NCI-H510A (cell line): ENCODE measurements around the gene TMEM44.
"Not testable (repeated sequence)": the region's sequence is repeated elsewhere in the genome, so short reads cannot be mapped to it uniquely, and the experiment has no call there.

Source experiments
- DNase-seq: peaks from one replicate; lab custom pipeline; 2025; lab: John Stamatoyannopoulos, UW

TMEM44 gene

DNA sequence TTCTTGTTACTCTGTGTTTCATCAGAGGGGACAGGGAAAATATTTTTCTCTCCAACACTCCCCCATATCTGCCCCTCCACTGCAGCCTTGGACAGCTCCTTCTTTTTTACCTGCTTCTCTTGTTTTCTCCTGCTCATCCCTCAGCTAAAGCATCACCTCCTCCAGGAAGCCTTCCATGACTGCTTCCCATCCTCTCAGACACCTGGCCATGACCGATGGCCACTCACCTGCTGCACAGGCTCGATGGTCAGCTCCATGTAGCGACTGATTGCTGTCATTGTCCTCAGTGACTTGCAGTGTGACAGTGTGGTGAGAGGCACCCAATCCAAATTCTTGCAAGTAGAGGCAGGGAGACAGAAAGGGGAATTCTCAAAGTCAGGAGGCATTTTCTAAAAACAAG, 22.5 kb downstream of the TMEM44 start:
- DNase-seq = no peak

DNA sequence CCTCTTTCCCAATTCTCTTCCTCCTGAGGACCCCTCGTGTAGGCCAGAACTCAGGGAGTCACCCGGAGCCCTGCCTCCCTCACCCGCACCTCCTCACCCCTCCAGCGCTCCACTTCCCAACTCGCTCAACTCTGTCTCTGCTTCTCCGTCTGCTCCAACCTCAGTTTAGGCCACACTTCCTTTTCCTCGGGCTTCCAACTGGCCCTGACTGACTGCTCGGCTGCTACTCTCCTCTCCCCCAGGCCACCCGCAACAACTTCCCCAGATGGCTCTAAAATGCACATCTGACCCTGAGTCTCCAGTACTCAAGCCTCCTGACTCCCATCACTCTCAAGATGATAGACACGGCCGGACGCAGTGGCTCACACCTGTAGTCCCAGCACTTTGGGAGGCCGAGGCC, 23.6 kb downstream of the TMEM44 start:
- no peak for DNase-seq

- no peak for DNase-seq
Measured at GRCh38 chr3:194608981-194609380, 24.2 kb downstream of the TMEM44 start.

- peak; percentile 54 for DNase-seq
Measured at GRCh38 chr3:194607592-194608389, 25.4 kb downstream of the TMEM44 start.

- DNase-seq = no peak
Measured at GRCh38 chr3:194606941-194607340, 26.3 kb downstream of the TMEM44 start.

DNA sequence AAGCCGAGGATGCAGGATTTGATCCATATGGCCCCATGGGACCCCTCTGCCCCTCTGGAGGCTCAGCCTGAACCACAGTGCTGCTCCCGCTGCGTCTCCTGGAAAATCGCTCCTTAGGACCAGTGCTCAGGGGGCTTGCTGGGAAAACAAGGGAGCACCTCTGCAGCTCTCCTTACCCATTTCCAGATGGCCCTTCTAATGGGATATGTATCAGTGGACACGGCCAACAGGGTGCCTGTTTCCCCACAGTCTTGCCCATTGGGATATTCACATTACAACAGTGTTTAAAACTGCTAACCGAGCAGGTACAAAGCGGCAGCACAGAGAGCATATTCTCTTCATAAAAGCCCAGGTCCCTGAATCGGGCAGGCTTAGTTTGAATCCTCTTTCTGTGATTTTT, 27.1 kb downstream of the TMEM44 start:
- DNase-seq = no peak

DNA sequence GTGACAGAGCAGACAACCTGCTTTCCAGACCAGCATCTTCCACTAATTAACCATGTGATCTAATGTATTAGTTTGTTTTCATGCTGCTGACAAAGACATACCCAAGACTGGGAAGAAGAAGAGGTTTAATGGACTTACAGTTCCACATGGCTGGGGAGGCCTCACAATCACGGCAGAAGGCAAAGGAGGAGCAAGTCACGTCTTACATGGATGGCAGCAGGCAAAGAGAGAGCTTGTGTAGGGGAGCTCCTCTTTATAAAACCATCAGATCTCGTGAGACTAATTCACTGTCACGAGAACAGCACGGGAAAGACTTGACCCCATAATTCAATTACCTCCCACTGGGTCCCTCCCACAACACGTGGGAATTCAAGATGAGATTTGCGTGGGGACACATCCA, 27.9 kb downstream of the TMEM44 start:
- DNase-seq = not testable (repeated sequence)

DNA sequence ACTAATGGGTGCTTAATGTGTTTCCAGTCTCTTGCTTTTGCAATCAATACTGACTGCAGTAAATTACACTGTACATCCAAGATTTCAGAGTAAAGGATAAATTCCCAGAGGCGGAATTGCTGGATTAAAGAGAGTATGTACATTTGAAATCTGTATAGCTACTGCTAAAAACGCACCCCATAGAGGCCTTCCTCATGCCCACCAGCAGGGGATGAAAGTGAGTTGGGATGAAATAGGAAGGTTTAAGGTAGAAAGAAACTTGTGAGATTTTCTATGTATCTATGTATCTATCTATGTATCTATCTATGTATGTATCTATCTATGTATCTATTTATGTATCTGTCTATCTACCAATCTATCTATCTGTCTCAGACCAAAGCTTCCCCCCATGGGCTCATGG, 28.4 kb downstream of the TMEM44 start:
- DNase-seq = no peak

DNA sequence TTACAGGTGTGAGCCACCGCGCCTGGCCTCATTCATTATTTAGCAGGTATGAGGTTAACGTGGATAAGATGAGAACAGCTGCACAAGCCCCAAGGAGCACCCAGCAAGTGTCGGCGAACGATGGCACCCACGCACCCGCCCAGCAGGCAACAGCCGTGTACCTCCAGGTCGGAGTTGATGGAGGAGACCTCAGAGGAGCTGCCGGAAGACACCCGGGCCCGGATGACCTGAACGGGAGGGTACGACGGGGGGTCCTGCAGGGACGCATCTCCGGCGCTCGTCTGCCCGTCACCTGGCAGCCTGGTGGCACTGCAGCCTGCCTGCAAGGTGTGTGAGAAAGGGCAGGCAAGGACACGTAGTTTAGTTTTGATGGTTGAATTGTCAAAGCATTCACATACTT, 29.1 kb downstream of the TMEM44 start:
- DNase-seq = no peak

GRCh38 chr3:194602669-194603171, 30.5 kb downstream of the TMEM44 start:
- DNase-seq = no peak

DNA sequence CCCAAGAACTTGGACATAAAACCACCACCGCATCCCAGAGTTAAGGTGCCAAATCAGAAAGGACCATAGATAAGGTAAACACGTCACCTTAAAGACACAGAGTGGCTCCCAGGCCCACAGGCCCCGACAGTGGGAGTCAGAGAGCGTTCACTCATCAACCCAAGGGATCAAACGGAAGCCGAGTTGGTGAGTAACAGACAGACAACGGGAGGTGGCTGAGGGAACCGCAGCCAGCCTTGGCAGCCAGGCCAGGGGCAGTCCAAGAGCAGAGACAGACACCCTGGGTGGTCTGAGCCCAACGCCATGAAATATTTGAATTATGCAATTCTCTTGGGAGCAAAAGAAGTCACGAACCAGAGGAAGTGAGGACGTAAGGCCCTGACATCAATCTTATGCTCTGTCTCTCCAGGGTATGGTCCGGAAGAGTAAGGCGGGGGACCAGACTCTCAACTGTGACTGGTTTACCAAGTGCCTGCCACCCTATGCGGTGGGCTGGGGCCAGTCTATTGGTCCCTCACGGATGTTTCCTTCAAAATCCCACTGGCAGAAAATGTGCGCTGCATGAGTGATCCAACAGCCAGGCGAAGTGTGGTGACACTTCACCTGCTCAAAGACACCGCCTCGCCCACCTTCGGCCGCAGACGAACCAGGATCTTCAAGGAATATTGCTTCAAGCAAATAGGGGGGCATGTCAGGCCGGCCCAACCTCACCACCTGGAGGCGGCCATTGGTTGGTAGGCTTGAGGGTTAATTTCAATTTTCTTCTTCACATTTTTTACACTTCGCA, 34.3 kb downstream of the TMEM44 start:
- no peak for DNase-seq

DNA sequence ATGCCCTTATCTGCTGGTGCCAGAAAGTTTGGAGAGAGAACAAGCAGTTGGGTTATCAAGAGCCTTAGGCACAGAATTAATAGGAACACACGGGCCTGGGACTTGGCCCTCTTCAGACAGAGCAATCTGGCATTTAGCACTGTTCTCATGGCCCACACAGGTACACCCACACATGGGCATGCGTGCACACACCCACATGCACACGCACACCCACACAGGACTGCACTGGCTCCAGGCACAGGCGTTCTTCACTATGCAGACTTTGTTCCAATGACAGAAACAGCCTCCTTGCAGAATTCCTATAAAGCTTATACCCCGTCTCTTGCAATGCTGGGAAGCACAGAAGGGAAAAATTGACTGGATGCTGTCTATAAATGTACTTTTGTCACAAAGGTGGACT, 36.3 kb downstream of the TMEM44 start:
- no peak for DNase-seq

GRCh38 chr3:194592798-194593752, 40.1 kb downstream of the TMEM44 start:
- no peak for DNase-seq

GRCh38 chr3:194588741-194589140, 44.5 kb downstream of the TMEM44 start:
- no peak for DNase-seq

DNA sequence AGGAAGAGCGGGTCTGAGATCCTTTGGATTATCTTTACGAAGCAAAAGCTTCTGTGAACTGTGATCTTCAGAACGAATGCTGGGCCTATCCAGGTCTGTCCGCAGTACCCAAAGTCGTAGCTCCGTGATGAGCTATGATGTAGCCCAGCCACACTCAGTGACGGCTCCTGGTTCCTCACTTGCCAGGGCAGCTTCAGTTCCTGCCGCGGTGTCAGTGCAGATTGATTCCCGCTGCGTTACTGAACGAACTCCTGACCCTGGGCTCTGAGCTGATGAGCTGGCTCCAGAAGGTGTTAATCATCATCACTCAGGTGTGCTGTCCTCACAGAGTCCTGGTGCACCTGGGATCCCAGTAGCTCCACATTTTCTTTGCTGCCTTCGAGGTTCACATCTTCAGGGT, 45.0 kb downstream of the TMEM44 start:
- DNase-seq = no peak

GRCh38 chr3:194587438-194587931, 45.7 kb downstream of the TMEM44 start:
- DNase-seq = no peak

DNA sequence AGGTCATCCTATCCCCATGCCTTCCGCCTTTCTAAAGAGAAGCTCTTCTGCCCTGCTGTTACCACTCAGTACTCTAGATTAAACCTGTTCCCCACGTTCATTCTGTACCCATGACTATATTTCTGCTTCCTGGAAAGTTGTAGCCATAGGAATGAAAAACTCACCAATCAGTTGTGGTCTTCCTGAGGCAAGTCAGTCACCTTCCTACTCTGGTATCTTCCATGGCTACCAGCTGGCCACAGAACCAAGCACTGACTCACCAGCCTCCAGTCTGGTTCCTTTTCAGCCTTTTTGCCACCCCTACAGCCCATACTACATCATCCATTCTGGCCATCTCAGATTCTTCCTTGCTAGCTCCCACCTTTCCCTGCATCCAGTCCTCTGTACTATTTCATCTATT, 46.4 kb downstream of the TMEM44 start:
- DNase-seq = no peak

- no peak for DNase-seq
Measured at GRCh38 chr3:194585880-194586281, 47.3 kb downstream of the TMEM44 start.

DNA sequence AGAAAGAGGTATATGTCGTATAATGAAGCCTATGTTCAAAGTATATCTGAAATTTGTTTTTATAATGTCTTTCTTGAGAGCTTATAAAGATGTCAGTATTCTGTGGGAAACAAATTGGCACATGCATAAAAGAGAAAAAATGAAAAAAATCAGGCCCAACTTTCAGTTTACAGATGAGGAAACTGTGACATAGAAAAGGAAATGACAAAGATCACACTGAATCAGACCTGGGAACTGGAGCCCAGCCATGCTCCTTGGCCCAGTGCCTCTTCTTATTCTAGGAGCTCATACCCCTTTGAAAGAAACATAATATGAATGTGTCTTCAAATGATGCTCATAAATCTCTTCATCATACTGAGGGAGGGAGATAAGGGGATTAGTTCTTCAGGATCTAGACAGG, 48.4 kb downstream of the TMEM44 start:
- no peak for DNase-seq

DNA sequence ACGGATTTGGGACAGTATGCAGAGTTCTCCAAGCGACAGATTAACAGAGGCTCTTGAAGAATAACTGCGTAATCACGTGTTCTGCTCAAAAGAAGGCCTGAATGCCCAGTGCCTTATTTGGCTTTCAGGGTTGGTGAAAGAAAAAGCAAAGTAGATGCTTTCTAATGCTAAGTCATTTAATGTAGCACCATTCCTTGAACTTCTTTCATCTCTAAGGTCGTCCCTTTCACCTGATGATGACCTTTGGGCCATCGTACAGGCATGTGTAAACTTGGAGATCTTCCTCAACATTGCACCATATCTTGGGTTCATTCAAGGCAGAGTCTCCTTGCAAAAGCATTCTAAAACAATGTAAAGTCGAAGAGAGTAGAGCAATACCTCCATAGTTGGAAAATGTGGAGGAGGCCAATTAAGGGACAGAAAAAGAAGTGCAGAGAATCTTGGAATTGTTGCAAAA, 48.9 kb downstream of the TMEM44 start:
- no peak for DNase-seq

DNA sequence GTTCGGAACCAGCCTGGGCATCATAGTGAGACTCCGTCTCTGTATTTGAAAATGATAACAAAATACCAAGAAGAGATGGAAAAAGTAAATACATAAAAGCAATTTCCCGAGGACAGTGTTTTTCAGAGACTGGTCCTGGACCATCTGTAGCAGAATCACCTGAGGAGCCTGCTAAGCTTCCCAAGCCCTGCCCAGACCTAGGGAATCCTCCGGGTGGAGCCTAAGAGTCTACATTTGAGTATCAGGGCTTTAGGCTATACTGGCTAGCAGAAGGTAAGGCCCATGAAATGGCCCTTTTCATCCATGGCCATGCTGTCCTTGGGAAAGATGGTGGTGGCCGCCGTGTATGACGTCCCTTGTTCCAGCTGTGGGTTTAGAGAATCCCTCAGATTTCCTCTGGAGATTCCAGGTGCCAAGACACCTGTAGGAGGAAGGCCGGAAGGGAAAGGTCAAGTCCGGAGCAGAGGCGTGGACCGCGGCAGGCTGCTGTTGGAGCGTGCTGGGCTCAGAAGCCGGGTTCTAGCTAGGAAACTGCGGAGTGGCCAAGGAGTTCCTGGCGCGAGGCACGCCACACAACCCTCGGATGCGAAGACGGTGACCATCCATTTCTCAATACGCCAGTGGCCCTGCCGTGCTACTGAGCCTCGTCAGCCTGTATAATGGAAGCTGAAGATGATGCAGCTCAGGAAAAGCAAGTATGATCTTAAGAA, 50.9 kb downstream of the TMEM44 start:
- DNase-seq = no peak
